ENCODE data around the gene USP6NL. TPM values are rescaled to one million over a fixed set of nuclear protein-coding genes. Genes with fewer than 3 reads are reported as not detected.

The USP6NL gene
- total and polyA plus RNA-seq, 2 of the 13 experiments (the other 11 are each of a cell fraction or from before 2014, with no cell fraction given): 10.5 to 22.9 TPM

GRCh38 chr10:11522821-11523245 is 88.6 kb downstream of the USP6NL start (continued):
- no peak for TF ChIP-seq NONO (IDR thresholded peaks at IDR 0.05)
- 0 out of 2 replicates have a peak, but pooled peaks have one; percentile 36 for TF ChIP-seq NONO (CRISPR knock-in tag; conservative IDR thresholded peaks at IDR 0.05)
- TF ChIP-seq CBX2 (IDR thresholded peaks at IDR 0.05; ENCODE audit: low read depth, low read length): no peak
- no peak for TF ChIP-seq CBX2 (CRISPR knock-in tag; IDR thresholded peaks at IDR 0.05; ENCODE audit: low read depth)
- peak; percentile 56; the same call in 1 of the 2 replicates for TF ChIP-seq ZGPAT (CRISPR knock-in tag; IDR thresholded peaks at IDR 0.05)
- peak; percentile 46; the same call in 1 of the 2 replicates for TF ChIP-seq TBX2 (CRISPR knock-in tag; IDR thresholded peaks at IDR 0.05; ENCODE audit: borderline replicate concordance)
- peak; percentile 67 for TF ChIP-seq MED1 (CRISPR knock-in tag; IDR thresholded peaks at IDR 0.05)
- TF ChIP-seq ETV6 (CRISPR knock-in tag; conservative IDR thresholded peaks at IDR 0.05): no peak
- TF ChIP-seq ZSCAN29 (CRISPR knock-in tag; conservative IDR thresholded peaks at IDR 0.05): peak; percentile 95
- peak; percentile 22; the same call in 1 of the 2 replicates for TF ChIP-seq NR2F2 (IDR thresholded peaks at IDR 0.05; ENCODE audit: borderline replicate concordance, low read depth)
- peak; percentile 40; the same call in 1 of the 2 replicates for TF ChIP-seq HOXA3 (CRISPR knock-in tag; IDR thresholded peaks at IDR 0.05)
- peak; percentile 86 for TF ChIP-seq ZMYM4 (CRISPR knock-in tag; IDR thresholded peaks at IDR 0.05)
- TF ChIP-seq ZSCAN9 (CRISPR knock-in tag; IDR thresholded peaks at IDR 0.05; ENCODE audit: borderline replicate concordance): peak; percentile 81; the same call in 1 of the 2 replicates
- TF ChIP-seq TARDBP (CRISPR knock-in tag; IDR thresholded peaks at IDR 0.05): 0 out of 2 replicates have a peak, but pooled peaks have one; percentile 35
- peak; percentile 47 for TF ChIP-seq FOSL2 (CRISPR knock-in tag; IDR thresholded peaks at IDR 0.05)
- peak; percentile 82 for TF ChIP-seq BCL6 (CRISPR knock-in tag; IDR thresholded peaks at IDR 0.05)
- TF ChIP-seq SKIL (CRISPR knock-in tag; IDR thresholded peaks at IDR 0.05; ENCODE audit: borderline replicate concordance): peak; percentile 44; the same call in 1 of the 2 replicates
- no peak for TF ChIP-seq ZNF552 (CRISPR knock-in tag; IDR thresholded peaks at IDR 0.05; ENCODE audit: borderline replicate concordance)
- peak; percentile 68; the same call in 1 of the 2 replicates for TF ChIP-seq ARID3A (IDR thresholded peaks at IDR 0.05; ENCODE audit: low read depth, low read length)
- no peak for TF ChIP-seq ZSCAN30 (CRISPR knock-in tag; IDR thresholded peaks at IDR 0.05)
- peak; percentile 68 for TF ChIP-seq ZNF292 (CRISPR knock-in tag; IDR thresholded peaks at IDR 0.05; ENCODE audit: borderline replicate concordance, low read depth)
- TF ChIP-seq GMEB1 (CRISPR knock-in tag; IDR thresholded peaks at IDR 0.05; ENCODE audit: borderline replicate concordance): no peak
- no peak for TF ChIP-seq IRF9 (CRISPR knock-in tag; IDR thresholded peaks at IDR 0.05; ENCODE audit: borderline replicate concordance)
- TF ChIP-seq ZNF614 (CRISPR knock-in tag; IDR thresholded peaks at IDR 0.05; ENCODE audit: borderline replicate concordance): 0 out of 2 replicates have a peak, but pooled peaks have one; percentile 21

Data from HepG2 (cell line).